A204.1 (cell line): ENCODE measurements around the gene ADCYAP1R1.

Experiments
- FAIRE-seq: peaks from 2 replicates; lab custom pipeline; 2012; peaks lifted over from hg19 to GRCh38; lab: Jason Lieb, UNC

The ADCYAP1R1 gene

DNA sequence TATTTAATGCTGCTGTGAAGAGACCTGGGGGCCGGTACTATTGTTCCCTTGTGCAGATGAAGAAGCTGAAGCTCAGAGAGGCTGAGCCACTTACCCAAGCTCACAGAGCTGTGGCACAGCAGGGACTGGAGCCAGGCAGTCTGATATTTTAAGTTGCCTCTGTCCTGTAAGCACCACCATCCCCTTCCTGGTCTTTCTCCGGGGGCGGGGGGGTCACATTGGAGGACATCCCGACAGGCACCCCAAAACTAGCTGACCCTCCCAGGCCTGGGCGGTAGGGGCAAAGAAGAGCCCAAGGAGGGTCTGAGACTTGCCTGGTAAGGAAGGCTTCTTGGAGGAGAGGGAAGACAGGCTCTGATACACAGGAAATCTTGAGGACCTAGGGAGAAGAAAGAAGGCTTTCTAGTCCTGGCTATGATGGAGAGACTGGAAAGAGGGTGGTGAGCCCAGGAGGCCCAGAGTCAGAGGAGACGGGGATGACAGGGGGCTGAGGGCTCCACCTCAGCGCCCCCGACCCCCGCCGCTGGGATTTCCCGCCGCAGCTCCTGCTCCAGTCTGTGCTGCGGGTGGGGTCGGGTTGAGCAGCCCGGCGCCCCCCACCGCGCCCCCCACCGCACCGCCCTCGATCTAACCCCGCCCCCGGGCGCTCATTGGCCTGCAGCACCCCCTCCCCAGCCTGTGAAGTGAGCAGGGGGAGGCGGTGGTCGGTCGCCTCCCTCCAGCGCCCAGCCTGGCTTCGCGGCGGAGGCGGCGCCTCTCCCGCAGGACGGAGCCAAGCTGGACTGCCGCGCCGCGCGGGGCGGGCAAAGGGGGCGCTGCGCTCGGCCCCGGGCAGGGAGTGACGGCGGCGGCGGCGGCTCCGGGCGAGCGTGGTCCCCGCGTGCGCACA, at the start of gene ADCYAP1R1:
TSS of gene ADCYAP1R1 (plus strand) at position 711 of the 889 bp plus-strand sequence. CDS start 10,957 bp downstream, outside the sequence.
- FAIRE-seq = no peak

DNA sequence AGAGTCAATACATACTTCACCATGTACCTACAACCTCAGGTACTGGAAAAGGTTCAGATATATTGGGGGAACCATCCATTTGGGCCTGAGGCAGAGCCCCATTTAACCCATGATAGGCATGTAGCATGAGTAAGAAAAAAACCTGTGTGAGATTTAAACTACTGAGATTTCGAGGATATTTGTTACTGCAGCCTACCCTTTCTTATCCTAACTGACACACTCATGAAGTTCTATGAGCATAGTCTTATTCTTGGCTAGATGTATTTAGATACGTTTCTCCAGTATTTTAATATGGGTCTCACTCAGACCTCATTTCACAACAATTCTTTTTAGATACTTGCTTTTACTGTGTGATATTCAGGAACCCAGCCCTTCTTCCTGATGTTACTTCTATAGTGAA, 49.0 kb upstream of the ADCYAP1R1 start:
- FAIRE-seq = no peak

GRCh38 chr7:31003721-31004120, 48.4 kb upstream of the ADCYAP1R1 start:
- no peak for FAIRE-seq

GRCh38 chr7:31004393-31004792, 47.7 kb upstream of the ADCYAP1R1 start:
- FAIRE-seq = no peak

- FAIRE-seq = no peak
Measured at GRCh38 chr7:31006857-31007256, 45.3 kb upstream of the ADCYAP1R1 start.

- FAIRE-seq = no peak
Measured at GRCh38 chr7:31007634-31008033, 44.5 kb upstream of the ADCYAP1R1 start.

GRCh38 chr7:31014826-31015225, 37.3 kb upstream of the ADCYAP1R1 start:
- no peak for FAIRE-seq

DNA sequence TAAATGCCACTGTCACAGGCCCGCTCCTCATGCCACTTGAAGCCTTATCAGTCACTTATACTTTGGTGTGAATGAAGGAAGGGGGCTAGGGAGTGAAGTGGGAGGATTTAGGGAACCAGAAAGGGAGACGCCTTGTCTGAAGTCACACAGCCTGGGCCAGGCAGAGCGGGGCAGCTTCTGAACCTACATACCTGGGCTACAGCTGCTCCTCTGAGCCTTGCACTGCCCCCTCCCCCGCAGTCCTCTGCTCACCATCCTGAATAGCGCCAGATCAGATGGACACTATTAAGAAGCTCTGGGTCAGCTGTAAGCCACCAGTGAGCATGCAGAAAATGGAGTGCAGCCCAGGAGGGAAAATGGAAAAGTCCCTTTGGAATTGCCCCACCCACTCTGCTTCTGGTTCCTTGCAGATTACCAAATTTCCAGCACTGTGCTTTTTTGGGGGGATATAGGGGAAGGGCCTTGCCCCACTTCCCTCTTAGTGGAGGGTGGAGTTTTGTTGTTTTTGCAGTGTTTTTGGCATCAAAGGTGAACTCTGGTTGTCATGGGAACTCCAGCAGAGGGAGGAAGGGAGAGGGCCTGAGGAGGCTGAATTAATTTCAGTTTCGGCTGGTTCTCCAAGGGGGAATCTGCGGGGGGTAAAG, 35.0 kb upstream of the ADCYAP1R1 start:
- no peak for FAIRE-seq

DNA sequence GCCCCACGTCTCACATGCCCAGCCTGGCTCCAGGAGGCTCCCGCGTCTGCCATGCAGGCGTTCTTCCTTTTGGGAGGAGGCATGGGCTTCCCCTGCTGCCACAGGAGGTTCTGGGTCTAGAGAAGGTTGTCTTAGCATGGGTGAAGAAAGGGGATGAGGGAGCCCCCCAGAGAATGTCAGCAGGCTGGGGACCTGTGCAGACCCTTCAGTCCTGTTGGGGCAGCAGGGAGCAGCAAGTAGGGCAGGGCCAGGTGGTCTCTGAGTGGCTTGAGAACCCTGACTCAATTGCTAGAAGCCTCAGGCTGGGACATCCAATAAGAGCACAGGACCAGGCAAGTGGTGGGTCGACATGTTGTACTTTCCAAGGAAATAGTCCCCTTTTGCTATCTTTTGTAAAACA, 34.4 kb upstream of the ADCYAP1R1 start:
- FAIRE-seq = no peak

DNA sequence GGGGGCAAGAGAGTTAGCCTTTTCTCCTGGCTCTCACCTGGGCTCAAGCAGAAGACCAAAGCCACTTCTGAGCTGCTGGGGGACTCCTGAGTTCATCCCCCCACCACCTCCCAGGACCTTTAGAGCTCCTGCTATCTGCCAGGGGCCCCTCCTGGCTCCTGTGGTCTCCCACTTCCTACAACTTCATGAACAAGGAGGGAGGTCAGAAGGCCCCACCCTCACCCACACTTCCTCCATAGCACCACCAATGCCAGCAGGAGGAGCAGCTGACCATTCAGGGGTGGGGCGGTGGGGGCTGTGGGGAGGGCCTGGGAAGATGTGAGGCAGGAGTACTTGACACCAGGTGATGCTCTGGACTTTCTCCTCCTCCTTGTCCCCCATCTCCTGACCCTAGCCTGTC, 32.6 kb upstream of the ADCYAP1R1 start:
- FAIRE-seq = no peak

- FAIRE-seq = no peak
Measured at GRCh38 chr7:31020161-31020560, 31.9 kb upstream of the ADCYAP1R1 start.

- FAIRE-seq = no peak
Measured at GRCh38 chr7:31020652-31021051, 31.5 kb upstream of the ADCYAP1R1 start.

GRCh38 chr7:31022117-31022516, 30.0 kb upstream of the ADCYAP1R1 start:
- FAIRE-seq = no peak

DNA sequence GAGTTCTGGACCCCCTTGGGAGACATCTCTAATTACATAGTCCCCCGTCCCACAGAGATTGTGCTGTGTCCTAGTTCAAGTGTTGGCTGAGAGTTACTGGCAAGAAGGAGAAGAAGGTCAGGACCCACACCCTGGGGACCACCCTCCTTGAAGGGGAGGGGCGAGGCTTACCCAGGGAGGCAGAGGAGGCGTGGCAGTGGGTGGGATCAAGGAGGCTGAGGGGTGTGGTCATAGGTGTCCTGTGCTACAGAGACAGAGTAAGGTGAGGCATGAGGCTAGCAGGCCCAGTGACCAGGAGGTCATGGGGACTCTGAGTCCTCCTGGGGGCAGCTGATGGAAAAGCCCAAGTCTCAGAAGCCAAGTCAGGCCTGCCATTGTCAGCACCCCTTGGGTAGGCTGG, 29.4 kb upstream of the ADCYAP1R1 start:
- no peak for FAIRE-seq

GRCh38 chr7:31023877-31024276, 28.2 kb upstream of the ADCYAP1R1 start:
- no peak for FAIRE-seq

DNA sequence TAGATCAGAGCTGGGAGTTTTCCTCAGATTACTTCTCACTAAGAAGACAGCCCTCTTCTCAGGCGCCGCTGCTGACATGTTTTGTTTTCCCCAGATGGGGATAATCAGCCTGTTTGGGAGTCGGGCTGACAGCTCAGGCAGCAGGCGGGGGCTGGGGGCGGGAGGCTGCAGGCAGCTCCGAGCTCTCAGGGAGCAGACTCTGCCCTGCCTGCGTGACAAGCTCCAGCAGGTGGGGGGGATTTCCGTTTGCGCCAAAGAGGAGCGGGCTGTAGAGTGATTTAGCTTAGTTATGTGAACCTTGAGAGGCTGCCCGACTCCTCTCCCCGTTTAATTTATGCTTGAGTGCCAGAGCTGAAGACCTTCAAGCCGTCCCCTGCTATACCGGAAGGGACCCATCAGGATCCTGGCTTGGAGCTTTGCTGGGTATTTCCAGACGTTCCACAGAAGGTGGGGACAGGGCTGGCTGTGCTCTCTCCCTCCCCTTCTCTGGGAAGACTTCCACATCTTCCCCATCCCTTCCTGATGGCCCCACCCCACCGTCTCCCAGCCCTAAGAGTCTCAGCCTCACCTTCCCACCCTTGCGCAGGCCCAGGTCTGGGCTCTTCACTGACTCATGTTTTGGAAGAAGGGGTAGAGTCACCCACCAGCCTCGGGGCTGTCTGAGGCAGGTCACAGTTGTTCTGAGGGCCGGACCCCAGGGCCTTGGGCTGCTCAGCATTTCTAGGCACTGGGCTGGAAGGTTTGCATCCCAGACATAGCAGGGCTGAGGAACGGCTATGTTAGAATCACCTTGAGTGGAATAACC, 24.7 kb upstream of the ADCYAP1R1 start:
- no peak for FAIRE-seq

GRCh38 chr7:31028006-31028405, 24.1 kb upstream of the ADCYAP1R1 start:
- no peak for FAIRE-seq

DNA sequence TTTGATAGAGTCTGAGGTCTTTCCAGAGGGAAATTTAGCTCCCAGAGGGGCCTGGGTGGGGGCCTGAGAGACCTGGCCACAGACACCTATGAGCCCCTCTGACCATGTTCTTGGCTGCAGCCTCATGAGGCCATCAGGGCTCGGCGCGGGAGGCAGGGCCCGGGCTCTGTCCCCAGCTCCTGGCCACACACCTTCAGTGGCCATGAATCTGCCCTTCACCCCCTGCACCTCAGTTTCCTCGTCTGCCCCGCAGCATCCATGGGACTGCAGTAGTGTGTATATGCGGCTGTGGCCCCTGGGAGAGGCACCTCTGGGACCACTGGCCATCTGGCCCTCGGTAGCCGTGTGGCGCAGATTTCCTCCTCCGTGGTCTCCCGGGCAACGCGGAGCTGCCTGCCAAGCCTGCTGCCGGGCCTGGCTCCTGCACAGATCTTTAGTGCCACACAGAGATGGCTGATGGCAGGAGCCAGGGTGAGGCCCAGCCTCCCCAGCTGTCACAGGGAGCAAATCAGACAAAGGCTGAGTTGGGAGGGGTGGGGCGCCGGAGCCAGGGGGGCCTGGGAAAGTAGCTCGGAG, 23.6 kb upstream of the ADCYAP1R1 start:
- FAIRE-seq = no peak

GRCh38 chr7:31029251-31030042, 22.7 kb upstream of the ADCYAP1R1 start:
- no peak for FAIRE-seq

GRCh38 chr7:31033674-31034300, 18.3 kb upstream of the ADCYAP1R1 start:
- FAIRE-seq = no peak

DNA sequence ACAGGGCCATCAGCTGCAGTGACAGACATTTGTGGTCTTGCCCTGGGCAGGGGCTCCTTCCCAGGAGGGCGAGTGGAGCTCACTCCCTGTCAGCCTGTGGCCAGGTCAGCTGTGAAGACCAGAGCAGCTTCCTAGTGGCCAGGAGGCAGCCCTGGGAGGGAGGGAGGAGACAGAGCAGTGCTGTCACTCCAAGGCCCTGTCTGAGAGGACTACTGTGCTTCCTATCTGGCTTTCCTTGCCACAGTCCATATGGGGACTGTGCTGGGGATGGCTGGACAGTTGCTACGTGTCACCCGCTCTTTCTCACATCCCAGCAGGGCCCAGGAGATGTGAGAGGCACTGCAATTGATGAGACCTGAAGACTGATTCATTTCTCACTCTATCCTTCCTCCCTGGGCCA, 15.2 kb upstream of the ADCYAP1R1 start:
- FAIRE-seq = no peak
